H1 (cell line): ENCODE data around the gene ART4. TPM values are rescaled to one million over a fixed set of nuclear protein-coding genes. Genes with fewer than 3 reads are reported as not detected.

Experiments
- BRCA1 ChIP-seq: IDR thresholded peaks from 2 replicates; pipeline ENCODE4 v1.6.1; 2012; ENCODE audit warnings: low read depth, low read length, improper control_type of control experiment
- CHD7 ChIP-seq: fragments of 300-600 bp; sonication (generic); IDR thresholded peaks from 2 replicates; pipeline ENCODE4 v1.7.1; 2012; ENCODE audit warnings: low read length, moderate library complexity, mild to moderate bottlenecking, inconsistent platforms; ENCODE audit not compliant: insufficient replicate concordance
- CREB1 ChIP-seq: IDR thresholded peaks from 2 replicates; pipeline ENCODE4 v1.6.1; 2012; ENCODE audit warnings: inconsistent platforms
- JUND ChIP-seq: IDR thresholded peaks from 2 replicates; pipeline ENCODE4 v1.6.1; 2011; ENCODE audit warnings: mild to moderate bottlenecking, improper control_type of control experiment, low read length
- RBBP5 ChIP-seq: IDR thresholded peaks from 2 replicates; pipeline ENCODE4 v1.7.1; 2012; ENCODE audit warnings: low read depth, mild to moderate bottlenecking, inconsistent platforms, low read length, moderate library complexity, borderline replicate concordance
- SAP30 ChIP-seq: fragments of 300-600 bp; sonication (generic); IDR thresholded peaks from 2 replicates; pipeline ENCODE4 v1.7.1; 2012; ENCODE audit warnings: low read length, moderate library complexity, mild to moderate bottlenecking, inconsistent platforms; ENCODE audit not compliant: insufficient read depth, insufficient replicate concordance
- polyA plus RNA-seq, 7 experiments: library from polyadenylated mRNA; depleted of rRNA in 3 of 7; stranded (reverse) in 5 of 7; unstranded in 2 of 7; fragments of >200 nt in 5 of 7; fragments of 200-250 nt in 2 of 7; gene quantifications; 1 replicate in 5 of 7; 2 replicates in 1 of 7; 4 replicates in 1 of 7; pipeline versions ENCODE4 v1.2.1 to v1.2.3, GENCODE V29; 2011 to 2013; ENCODE audit warnings: missing spikeins in 2 of 7, mixed read lengths in 2 of 7
- total RNA-seq: library from RNA; stranded (reverse); fragmentation: NEBNext Ultra II Directional; extraction: Animal tissue kit (Norgen Biotek cat#: 25700); gene quantifications from 2 replicates; pipeline ENCODE4 v1.2.1, GENCODE V29; 2021

ART4 gene
- total and polyA plus RNA-seq, 2 of the 8 experiments (the other 6 are each of a cell fraction or from before 2014, with no cell fraction given): not detected

GRCh38 chr12:14824012-14824634 is 19.2 kb downstream of the ART4 start (continued):
- TF ChIP-seq CHD7 (no peak), RBBP5 (no peak), BRCA1 (no peak), JUND (no peak), CREB1 (no peak), SAP30 (no peak)
